GM21360 (cell line): ENCODE results near the gene ARHGEF37.
A peak's percentile ranks its signal among the peaks of the same experiment; 100 is the strongest.

ENCODE experiments used
- ATAC-seq: cut with Tn5 transposase; IDR thresholded peaks from one replicate; pipeline ENCODE4 v1.9.1; 2021; ENCODE audit warnings: mild to moderate bottlenecking, moderate library complexity; ENCODE audit not compliant: unreplicated experiment

Gene ARHGEF37

DNA sequence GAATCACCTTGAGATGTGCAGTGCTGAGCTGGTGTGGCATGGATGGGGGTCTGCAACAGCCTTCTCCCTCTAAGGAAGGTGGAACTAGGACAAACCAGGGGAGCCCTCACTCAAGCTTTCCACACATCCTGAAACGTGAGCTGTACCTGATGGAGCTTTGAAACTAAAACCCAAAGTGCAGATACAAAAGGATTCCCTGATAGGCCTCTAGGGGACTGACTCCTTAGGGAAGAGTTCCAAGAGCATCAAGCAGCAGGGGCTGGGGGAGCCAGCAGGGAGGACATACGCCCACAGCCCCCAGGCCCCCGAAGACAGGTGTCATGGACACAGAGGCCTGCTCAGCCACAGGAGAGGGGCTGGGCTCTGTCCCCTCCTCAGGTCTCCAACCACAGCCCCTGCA lies 17.7 kb downstream of the ARHGEF37 start:
- ATAC-seq, result no peak

DNA sequence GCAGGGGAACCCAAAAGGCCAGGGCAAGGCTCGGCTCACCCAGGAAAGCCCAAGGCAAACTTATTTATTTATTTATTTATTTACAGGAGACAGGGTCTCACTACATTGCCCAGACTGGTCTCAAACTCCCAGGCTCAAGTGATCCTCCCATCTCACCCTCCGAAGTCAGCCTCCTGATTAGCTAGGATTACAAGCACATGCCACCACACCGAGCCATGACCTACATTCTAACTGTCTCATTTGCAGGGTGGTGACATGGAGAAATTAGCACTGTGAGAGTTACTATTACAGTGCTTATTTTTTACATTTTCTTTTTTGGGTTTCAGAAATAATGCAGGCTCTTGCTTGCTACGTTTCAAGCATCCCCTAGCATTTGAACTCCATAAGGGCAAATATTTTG lies 18.1 kb downstream of the ARHGEF37 start:
- ATAC-seq, result no peak

DNA sequence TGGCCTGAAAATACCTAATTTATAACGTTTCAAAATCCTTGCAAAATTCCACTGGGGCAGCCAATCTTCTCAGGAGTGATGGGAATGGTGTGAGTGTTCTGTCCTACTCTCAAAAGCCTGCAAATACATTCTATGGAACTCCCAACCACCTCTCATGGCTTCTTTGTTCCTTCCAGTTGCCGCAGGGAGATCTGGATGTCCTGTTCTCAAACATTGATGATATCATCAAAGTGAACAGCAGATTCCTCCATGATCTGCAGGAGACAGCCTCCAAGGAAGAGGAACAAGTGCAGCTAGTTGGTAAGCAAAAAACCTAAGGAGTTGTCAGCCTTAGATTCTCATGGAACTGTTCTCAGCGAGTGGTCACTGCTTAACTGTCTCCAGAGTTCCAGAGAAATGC lies 19.6 kb downstream of the ARHGEF37 start:
- ATAC-seq, result no peak

DNA sequence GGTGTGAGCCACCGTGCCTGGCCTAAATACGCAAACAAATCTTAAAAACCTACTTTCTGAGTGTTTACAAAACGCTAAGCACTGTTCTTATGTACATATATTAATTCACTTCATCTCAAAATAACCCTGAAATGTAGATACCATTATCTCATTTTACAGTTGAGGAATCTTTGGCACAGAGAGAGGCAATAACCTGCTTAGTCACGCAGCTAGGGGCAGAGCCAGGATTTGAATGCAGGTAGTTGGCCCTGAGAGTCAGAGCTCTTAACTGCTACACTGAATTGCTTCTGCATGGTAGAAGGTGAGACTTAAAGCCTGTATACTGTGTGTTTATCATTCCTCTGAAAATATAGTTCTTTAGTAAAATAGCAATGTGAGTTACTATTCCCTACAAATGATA lies 21.9 kb downstream of the ARHGEF37 start:
- no peak for ATAC-seq

DNA sequence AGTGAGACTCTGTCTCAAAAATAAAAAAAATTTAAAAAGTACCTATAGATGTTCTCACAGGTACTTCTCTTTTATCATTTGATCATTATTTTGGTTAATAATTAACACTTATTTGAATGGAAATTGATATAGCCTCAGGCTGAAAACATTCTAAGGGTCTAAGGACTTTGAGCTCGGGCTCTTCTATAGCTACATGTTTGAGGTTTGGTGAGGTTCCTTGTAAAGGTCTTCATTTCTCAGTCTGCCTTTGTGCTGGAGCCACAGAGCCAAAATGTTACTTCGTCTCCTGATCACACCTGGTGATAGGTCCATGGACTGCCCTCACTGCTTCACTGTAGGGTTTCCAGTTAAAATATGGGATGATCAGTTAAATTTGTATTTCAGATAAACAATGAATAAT lies 22.6 kb downstream of the ARHGEF37 start:
- ATAC-seq, result no peak

DNA sequence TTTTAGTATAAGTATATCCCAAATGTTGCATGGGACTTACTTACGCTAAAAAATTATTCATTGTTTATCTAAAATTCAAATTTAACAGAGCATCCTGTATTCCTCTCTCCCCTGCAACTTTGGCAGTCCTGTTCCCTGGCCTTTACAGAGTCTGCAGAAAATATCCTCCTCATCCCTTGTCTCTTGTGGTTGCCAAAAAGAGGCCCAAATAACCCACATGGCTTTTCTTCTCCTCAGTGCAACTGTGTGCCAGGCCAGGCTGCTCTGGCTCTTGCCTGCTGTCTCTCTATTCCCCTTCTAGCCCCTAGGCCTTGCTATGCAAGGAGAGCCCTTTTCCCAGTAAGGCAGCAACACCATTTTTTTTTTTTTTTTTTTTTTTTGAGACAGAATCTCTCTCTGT lies 23.0 kb downstream of the ARHGEF37 start:
- no peak for ATAC-seq

DNA sequence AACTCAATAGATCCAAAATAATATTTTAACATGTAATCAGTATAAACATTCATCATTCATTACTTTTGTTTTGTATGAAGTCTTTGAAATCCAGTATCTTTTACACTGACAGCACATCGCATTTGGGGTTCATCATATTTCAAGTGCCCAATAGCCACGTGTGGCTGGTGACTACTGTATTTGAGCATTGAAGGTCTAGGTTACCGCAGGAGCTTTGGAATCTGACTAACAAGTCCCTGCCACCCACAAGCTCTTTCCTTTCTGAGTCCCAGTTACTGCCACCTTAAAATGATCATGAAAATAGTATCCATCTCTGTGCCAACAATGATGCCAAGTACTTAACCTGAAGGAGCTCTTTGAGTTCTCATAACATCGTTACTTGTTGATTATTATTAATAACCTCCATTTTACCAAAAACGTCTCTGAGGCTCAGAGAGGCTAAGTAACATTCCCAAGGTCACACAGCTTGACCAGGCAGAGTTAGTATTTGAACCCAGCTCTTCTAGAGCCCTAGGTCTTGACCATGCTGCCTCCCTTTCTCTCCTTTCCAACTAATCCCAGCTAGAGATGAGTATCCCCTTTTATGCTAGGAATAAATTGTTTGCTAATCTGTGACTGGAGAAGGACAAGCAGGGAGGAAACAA lies 24.2 kb downstream of the ARHGEF37 start:
- no peak for ATAC-seq

DNA sequence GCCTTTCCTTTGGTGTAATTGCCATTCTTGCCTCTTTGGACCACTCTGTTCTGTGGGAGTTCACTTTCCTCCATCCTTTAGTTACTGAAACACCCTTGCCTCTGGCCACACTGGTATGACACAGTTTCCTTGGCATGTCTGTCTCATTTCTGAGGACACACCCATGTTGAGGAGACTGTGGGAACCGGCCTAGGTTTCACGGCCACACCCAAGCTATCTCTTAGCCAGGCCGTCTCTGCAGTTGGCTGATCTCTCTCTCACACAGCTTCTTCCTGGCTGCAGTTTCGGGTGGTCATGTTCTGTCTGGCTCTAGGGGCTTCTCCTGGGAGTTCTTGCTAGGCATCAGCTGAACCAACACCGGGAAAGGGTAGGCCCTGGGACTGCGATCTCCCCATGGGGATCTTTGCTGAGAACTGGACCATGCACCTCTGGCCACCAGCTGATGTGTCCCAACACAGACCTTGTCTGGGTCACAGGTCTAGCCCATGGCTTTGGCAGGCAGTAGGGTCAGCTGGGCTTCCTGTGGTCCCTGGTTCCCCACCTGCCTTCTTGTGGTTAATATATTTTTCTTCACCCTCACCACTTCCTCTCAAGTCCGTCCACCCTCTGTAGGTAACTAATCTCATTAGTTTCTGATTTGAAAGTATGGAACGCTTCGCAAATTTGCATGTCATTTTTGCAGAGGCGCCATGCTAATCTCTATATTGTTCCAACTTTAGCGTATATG lies 24.9 kb downstream of the ARHGEF37 start:
- ATAC-seq, result peak; percentile 80

DNA sequence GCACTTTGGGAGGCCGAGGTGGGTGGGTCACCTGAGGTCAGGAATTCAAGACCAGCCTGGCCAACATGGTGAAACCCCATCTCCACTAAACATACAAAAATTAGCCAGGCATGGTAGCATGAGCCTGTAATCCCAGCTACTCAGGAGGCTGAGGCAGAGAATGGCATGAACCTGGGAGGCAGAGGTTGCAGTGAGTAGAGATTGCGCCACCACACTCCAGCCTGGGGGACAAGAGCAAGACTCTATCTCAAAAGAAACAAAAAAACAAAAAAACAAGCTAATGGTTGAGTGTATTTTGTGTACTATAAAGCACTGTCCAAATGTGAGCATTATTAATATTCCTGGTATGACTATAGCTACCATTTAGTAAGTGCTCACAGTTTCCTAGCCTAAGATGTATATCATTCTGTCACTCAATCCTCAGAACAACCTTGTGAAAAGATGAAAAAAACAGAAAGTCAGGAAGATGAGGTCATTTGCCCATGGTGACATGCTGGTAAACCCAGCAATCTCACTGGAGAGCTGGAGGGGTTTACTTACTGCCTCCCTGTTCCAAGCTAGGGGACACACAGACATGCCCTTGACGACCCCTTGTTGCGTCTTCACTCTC lies 27.7 kb downstream of the ARHGEF37 start:
- ATAC-seq, result no peak

DNA sequence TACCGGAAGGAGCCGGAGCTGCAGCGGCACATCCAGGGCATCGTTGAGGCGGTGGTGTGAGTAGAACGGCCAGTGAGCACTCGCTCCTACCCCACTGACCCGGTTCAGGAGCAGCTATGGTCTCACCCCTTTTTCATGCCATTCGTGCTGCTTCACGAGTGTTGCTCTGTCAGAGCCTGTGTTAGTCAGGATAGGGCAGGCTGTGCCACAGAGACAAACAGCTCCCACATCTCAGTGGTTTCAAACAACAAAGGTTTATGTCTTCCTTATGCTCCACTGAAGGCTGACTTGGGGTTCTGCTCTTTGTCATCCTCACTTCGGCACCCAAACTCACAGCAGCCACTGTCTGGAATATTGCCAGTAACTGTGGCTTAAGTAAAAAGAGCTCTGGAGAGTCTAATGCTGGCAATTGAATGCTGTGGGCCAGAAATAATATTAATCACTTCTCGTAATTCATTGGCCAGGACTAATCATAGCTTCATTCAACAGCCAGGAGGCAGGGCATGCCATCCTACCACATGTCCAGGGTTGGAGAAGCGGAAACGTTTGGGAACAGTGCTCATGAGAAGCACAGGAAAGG lies 28.4 kb downstream of the ARHGEF37 start:
- no peak for ATAC-seq

DNA sequence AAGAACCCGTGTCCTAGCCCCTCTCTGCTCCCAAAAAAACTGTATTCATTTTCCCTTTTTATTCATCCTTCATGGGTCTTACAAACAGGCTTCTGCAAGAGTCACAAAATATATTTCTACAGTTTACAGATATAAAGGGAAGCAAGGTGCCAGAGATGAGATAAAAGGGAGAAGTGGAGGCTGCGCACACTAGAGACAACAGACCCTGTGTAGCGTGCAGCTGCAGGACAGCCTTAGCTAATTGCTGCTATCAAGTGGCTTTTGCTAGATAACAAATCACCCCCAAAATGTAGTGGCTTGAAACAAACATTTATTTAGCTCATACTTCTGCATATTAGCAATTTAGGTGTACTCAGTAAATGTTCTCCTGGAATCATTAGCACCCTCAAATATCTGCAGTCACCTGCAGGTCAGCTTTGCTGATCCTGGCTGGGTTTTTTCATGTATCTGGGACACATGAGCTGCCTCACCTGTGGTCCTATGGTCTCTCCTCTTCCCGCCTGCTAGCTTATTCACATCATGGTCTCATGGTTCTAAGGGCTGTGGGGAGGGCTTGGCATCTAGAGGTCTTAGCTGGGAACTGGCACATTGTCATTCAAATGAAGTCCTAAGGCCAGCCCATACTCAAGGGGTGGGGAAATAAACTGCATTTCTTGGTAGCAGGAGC lies 29.4 kb downstream of the ARHGEF37 start:
- ATAC-seq, result no peak

DNA sequence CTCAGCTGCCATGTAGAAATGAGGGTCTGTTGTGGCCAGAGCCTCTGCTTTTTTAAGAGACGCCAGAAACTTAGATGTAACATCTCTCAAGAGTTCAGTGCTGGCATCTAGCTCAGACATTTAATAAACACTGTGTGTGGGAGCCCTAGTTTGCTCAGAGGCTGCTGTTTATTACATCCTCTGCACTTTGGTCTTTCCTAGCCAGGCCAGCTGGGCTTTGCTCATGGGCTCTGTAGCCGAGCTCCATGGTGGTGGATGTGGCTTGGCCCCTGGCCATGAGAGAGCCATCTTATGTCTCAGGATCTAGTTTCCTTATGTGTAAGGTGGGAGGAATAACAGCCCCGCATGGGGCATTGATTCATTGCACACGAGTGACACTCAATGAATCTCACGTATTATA lies 30.0 kb downstream of the ARHGEF37 start:
- no peak for ATAC-seq

DNA sequence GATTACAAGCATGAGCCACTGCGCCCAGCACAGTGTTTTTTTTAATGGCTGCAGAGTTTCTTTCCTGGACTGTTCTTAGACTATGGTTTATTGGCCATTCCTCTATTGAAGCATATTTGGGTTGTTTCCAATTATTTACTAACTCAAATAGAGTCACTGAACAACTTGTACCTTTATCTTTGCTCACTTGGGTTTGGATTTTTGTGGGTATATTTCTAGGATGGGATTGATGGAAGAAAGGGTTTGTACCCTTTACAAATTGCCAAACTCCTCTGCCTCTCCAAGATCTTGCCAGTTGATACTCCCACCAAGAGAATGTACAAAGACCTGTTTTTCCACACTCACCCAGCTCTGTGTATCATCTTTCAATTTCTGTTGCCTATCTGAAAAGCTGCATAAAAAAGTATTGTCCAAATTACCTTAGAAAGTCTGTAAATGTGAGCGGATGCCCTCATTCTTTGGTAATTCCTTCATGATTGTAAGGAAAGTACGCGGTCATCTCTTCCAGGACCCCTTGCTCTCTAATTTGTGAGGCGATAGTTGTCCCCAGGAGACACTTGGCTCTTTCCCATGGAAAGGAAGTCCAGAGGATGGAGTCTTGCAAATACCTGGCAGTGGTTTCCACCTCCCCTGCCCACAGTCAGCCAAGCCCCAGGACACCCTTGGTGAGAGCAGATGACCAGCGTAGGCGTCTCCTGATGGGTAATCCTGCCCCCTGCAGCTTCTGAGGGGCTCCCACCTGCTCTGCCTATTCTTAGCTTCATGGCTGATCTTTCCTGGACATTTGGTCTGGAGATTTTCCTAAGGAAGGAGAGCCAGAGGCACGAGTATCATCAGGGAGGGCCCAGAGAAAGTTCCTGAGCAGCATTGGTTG lies 33.0 kb downstream of the ARHGEF37 start:
- ATAC-seq, result no peak

DNA sequence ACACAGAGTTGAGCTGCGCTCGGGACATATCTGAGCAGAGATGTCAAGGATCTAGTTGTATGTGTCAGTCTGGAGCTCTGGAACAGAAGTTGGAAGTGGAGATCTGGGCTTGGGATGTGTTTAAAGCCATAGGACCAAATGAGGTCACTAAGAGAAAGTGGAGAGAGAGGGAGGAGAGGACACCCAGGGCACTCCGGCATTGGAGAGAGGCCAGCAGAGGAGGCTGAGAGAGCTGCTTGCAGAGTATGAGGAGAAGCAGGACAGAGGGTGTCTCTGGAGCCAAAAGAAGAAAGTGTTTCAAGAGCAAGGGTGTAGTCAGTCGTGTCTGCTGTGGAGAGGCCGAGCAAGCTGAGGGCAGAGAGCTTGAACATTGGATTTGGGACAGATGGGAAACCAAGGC lies 34.7 kb downstream of the ARHGEF37 start:
- no peak for ATAC-seq

DNA sequence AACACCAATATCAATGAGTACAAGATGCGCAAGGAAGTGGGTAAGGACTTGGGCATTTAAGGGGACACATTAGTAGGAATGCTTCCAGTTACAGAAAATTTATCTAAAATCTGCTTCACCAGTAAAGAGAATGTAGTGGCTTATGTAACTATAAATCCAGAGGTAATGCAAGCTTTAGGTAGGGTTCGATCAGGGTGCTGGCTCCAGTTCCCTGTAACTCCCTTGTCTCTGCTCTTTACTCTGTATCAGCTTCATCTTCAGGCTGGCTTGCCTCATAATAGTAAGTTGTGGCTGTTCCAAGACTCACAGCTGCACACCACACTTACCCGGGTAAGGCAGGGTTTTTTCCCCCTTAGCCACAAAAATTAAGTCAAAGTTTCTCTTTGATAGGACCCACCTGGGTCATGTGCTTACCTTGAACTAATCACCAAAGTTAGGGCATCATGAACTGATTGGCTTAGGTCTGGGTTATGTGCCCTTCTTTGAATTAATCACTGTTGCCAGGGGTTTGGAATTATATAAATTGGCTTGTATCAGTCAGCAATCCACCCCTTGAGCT lies 35.5 kb downstream of the ARHGEF37 start:
- peak; percentile 52 for ATAC-seq

DNA sequence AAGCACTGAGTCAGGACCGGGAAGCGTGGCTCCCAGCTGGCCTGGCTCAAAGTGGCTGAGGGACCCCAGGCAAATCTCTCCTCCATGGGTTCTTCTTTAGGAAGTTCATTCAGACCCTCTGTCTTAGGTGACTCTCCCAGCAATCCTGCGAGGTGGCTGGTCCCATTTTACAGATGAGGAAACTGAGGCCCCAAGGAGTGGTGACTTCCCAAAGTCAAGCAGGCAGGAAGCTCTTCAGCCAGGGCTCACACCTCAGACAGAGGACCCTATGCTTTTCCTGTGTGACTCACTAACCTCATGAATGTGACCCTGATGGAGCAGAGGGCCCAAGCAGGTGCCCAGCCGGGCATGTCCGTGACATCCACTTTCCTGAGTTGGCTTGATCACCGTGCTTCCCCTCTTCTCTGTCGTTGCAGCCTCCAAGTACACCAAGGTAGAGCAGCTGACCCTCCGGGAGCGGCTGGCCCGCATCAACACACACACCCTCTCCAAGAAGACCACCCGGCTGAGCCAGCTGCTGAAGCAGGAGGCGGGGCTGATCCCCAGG lies 36.5 kb downstream of the ARHGEF37 start:
- peak; percentile 24 for ATAC-seq

DNA sequence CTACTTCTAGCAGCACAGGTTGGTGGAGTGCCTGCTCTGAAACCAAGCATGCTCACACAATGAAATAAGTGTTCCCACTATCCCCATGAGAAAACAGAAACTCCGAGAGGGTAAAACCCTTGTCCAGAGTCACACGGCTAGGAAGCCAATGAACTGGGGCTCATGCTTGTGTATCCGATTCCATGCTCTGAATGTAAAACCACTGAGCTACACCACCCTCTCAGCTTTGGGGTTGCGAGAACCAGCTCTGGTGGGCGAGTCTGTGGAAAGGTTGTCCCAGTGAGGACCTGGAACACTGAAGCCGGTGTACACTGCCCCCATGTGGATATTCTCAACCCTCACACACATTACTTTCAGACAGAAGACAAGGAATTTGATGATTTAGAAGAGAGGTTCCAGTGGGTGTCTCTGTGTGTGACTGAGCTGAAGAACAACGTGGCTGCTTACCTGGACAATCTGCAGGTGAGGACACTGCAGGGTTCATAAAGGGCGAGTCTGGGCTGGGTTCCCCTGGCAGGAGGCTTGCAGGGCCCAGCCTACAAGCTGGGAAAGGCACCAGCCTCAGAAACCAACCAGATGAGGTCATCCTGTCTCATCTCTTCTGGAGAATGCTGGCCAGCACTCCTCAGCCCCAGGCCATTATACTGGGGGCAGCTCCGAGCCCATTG lies 37.4 kb downstream of the ARHGEF37 start:
- peak; percentile 46 for ATAC-seq

DNA sequence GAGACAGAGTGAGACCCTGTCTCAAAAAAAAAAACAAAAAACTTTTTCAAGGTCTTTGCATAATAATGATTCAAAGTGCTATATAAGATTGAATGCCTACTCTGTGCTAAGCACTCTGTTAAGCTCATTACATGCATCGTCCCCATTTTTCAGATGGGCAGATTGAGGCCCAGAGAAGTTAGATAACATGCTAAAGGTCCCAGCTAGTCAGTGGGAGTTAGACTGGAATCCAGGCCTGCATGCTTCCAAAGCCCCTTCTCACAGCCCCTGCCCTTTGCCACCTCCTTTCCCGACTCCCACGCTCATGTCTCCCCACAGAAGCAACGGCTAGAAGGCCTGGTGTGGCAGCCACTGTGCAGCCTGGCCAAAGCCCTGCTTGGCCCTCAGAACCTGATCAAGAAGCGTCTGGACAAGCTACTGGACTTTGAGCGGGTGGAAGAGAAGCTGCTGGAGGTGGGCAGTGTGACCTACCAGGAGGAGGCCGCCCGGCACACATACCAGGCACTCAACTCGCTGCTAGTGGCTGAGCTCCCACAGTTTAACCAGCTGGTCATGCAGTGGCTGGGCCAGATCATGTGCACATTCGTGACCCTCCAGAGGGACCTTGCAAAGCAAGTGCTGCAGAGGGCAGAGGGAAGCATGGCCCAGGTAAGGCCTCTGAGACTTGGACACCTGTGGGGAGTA lies 40.3 kb downstream of the ARHGEF37 start:
- no peak for ATAC-seq

DNA sequence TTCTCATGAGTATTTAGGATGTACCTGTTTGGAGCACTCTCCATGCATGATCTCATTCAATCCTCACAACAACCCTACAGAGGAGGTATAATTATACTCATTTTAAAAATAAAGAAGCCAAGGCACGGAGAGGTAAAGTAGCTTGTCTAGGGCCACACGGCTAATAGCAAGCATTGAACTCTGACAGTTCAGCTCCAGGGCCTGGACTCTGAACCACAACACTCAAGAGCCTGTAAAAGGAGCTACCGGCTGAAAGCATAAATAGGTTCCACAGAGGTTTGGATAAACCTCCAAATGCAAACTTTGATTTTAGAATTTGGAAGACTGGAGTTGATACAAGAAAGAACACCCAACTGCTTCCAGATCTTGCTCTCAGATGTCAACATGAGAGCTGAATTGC lies 41.2 kb downstream of the ARHGEF37 start:
- no peak for ATAC-seq
